ENCODE results near the gene EDDM3A. TPM values are rescaled to one million over a fixed set of nuclear protein-coding genes. Genes with fewer than 3 reads are reported as not detected.
"Not testable (repeated sequence)": the region's sequence is repeated elsewhere in the genome, so short reads cannot be mapped to it uniquely, and the experiment has no call there.

EDDM3A gene
- total and polyA plus RNA-seq, 4 experiments from 2014 or later = not detected

- Mint-ChIP-seq H3K36me3 (no peaks in the 10 kb centered on the region), H3K4me3 (no peak overlapping the region), H3K9me3 (peaks cover 0 to 22% (median 15%) of the 10 kb centered on the region in 8 donors), H3K27me3 (peaks cover 11 to 15% of the 10 kb centered on the region in 2 donors), H3K4me1 (no peaks in the 10 kb centered on the region), H3K27ac (no peak overlapping the region)
- ChIA-PET CTCF (ENCODE audit: partially characterized antibody) (interaction anchor here (1.3 kb wide), 1 partner anchor 10 kb away, joined by 5 read pairs; no protein-coding TSS in a partner anchor), POLR2A (ENCODE audit: partially characterized antibody) (no interaction called here)
- DNase-seq = no peak
- no peaks in the 10 kb centered on the region for H3K36me3 ChIP-seq (ENCODE audit: insufficient read depth, low read length)
- no peaks in the 10 kb centered on the region for H3K27me3 ChIP-seq (ENCODE audit: insufficient read depth, low read length)
- peaks cover 0 to 4% of the 10 kb centered on the region in 2 donors for H3K9me3 ChIP-seq (ENCODE audit: control insufficient read depth in 1 of 2, low read length in 2 of 2)
- H3K4me1 ChIP-seq (ENCODE audit: insufficient read depth, low read length) = no peaks in the 10 kb centered on the region
- intact Hi-C loops (cut with micrococcal nuclease) = no loop called here
- H3K4me3 ChIP-seq (ENCODE audit: low read length in 2 of 2) = no peak overlapping the region
- no peak overlapping the region for H3K27ac ChIP-seq (ENCODE audit: low read depth, low read length)
Measured at GRCh38 chr14:20748439-20748838, 2.8 kb downstream of the EDDM3A start.

GRCh38 chr14:20750194-20750593 lies 4.5 kb downstream of the EDDM3A start:
- H3K27me3 ChIP-seq (ENCODE audit: insufficient read depth, low read length) = no peaks in the 10 kb centered on the region
- H3K27ac Mint-ChIP-seq = no peak overlapping the region
- no peaks in the 10 kb centered on the region for H3K36me3 Mint-ChIP-seq
- H3K27ac ChIP-seq (ENCODE audit: low read depth, low read length) = no peak overlapping the region
- no peak overlapping the region for H3K4me3 Mint-ChIP-seq
- H3K9me3 Mint-ChIP-seq = peaks cover 0 to 24% (median 15%) of the 10 kb centered on the region in 8 donors
- H3K4me3 ChIP-seq (ENCODE audit: low read length in 2 of 2) = no peak overlapping the region
- H3K9me3 ChIP-seq (ENCODE audit: control insufficient read depth in 1 of 2, low read length in 2 of 2) = peaks cover 0 to 4% of the 10 kb centered on the region in 2 donors
- intact Hi-C loops (cut with micrococcal nuclease) = no loop called here
- peaks cover 12 to 13% of the 10 kb centered on the region in 2 donors for H3K27me3 Mint-ChIP-seq
- DNase-seq = no peak
- no peaks in the 10 kb centered on the region for H3K4me1 Mint-ChIP-seq
- no peaks in the 10 kb centered on the region for H3K36me3 ChIP-seq (ENCODE audit: insufficient read depth, low read length)
- POLR2A ChIA-PET (ENCODE audit: partially characterized antibody) = no interaction called here
- CTCF ChIA-PET (ENCODE audit: partially characterized antibody) = interaction anchor here (1.3 kb wide), 1 partner anchor 8 kb away, joined by 5 read pairs; no protein-coding TSS in a partner anchor
- H3K4me1 ChIP-seq (ENCODE audit: insufficient read depth, low read length) = no peaks in the 10 kb centered on the region

GRCh38 chr14:20751963-20752562 lies 6.4 kb downstream of the EDDM3A start:
- Mint-ChIP-seq H3K36me3 (no peaks in the 10 kb centered on the region), H3K27ac (no peak overlapping the region), H3K27me3 (peaks cover 12 to 13% of the 10 kb centered on the region in 2 donors), H3K4me3 (no peak overlapping the region), H3K9me3 (peaks cover 0 to 24% (median 15%) of the 10 kb centered on the region in 8 donors), H3K4me1 (no peaks in the 10 kb centered on the region)
- Histone ChIP-seq H3K9me3 (ENCODE audit: control insufficient read depth in 1 of 2, low read length in 2 of 2) (peaks cover 0 to 4% of the 10 kb centered on the region in 2 donors), H3K27me3 (ENCODE audit: insufficient read depth, low read length) (no peaks in the 10 kb centered on the region), H3K27ac (ENCODE audit: low read depth, low read length) (no peak overlapping the region), H3K4me1 (ENCODE audit: insufficient read depth, low read length) (no peaks in the 10 kb centered on the region), H3K36me3 (ENCODE audit: insufficient read depth, low read length) (no peaks in the 10 kb centered on the region), H3K4me3 (ENCODE audit: low read length in 2 of 2) (no peak overlapping the region)
- CTCF ChIA-PET (ENCODE audit: partially characterized antibody) = no interaction called here
- intact Hi-C loops (cut with micrococcal nuclease) = no loop called here
- POLR2A ChIA-PET (ENCODE audit: partially characterized antibody) = no interaction called here
- no peak for DNase-seq

- H3K27me3 Mint-ChIP-seq = peaks cover 7 to 10% of the 10 kb centered on the region in 2 donors
- no peak overlapping the region for H3K4me3 ChIP-seq (ENCODE audit: low read length in 2 of 2)
- H3K9me3 ChIP-seq (ENCODE audit: control insufficient read depth in 1 of 2, low read length in 2 of 2) = peaks cover 0 to 4% of the 10 kb centered on the region in 2 donors
- H3K27ac Mint-ChIP-seq = no peak overlapping the region
- H3K4me1 ChIP-seq (ENCODE audit: insufficient read depth, low read length) = no peaks in the 10 kb centered on the region
- POLR2A ChIA-PET (ENCODE audit: partially characterized antibody) = no interaction called here
- peaks cover 0 to 24% (median 15%) of the 10 kb centered on the region in 8 donors for H3K9me3 Mint-ChIP-seq
- H3K36me3 Mint-ChIP-seq = no peaks in the 10 kb centered on the region
- DNase-seq = no peak
- no peaks in the 10 kb centered on the region for H3K36me3 ChIP-seq (ENCODE audit: insufficient read depth, low read length)
- intact Hi-C loops (cut with micrococcal nuclease) = no loop called here
- H3K4me1 Mint-ChIP-seq = no peaks in the 10 kb centered on the region
- CTCF ChIA-PET (ENCODE audit: partially characterized antibody) = interaction anchor here (2.0 kb wide), 1 partner anchor 102 kb away, joined by 8 read pairs; no protein-coding TSS in a partner anchor
- no peaks in the 10 kb centered on the region for H3K27me3 ChIP-seq (ENCODE audit: insufficient read depth, low read length)
- no peak overlapping the region for H3K27ac ChIP-seq (ENCODE audit: low read depth, low read length)
- H3K4me3 Mint-ChIP-seq = no peak overlapping the region
Measured at GRCh38 chr14:20754308-20754707, 8.6 kb downstream of the EDDM3A start.

- H3K4me3 Mint-ChIP-seq = no peak overlapping the region
- no peaks in the 10 kb centered on the region for H3K36me3 Mint-ChIP-seq
- H3K27ac Mint-ChIP-seq = no peak overlapping the region
- no peaks in the 10 kb centered on the region for H3K4me1 ChIP-seq (ENCODE audit: insufficient read depth, low read length)
- no peaks in the 10 kb centered on the region for H3K4me1 Mint-ChIP-seq
- H3K27ac ChIP-seq (ENCODE audit: low read depth, low read length) = no peak overlapping the region
- intact Hi-C loops (cut with micrococcal nuclease) = no loop called here
- H3K27me3 ChIP-seq (ENCODE audit: insufficient read depth, low read length) = no peaks in the 10 kb centered on the region
- ChIA-PET CTCF (ENCODE audit: partially characterized antibody) (interaction anchor here (1.7 to 2.0 kb wide), 2 partner anchors 101 to 103 kb away, joined by 6 to 8 read pairs; no protein-coding TSS in a partner anchor), POLR2A (ENCODE audit: partially characterized antibody) (no interaction called here)
- no peaks in the 10 kb centered on the region for H3K36me3 ChIP-seq (ENCODE audit: insufficient read depth, low read length)
- H3K9me3 ChIP-seq (ENCODE audit: control insufficient read depth in 1 of 2, low read length in 2 of 2) = peaks cover 0 to 4% of the 10 kb centered on the region in 2 donors
- H3K9me3 Mint-ChIP-seq = peaks cover 0 to 24% (median 15%) of the 10 kb centered on the region in 8 donors
- DNase-seq = no peak
- H3K27me3 Mint-ChIP-seq = peaks cover 2 to 6% of the 10 kb centered on the region in 2 donors
- H3K4me3 ChIP-seq (ENCODE audit: low read length in 2 of 2) = no peak overlapping the region
Measured at GRCh38 chr14:20755037-20755436, 9.3 kb downstream of the EDDM3A start.

GRCh38 chr14:20757965-20758364 lies 12.3 kb downstream of the EDDM3A start:
- Histone ChIP-seq H3K27ac (ENCODE audit: low read depth, low read length) (no peak overlapping the region), H3K4me1 (ENCODE audit: insufficient read depth, low read length) (no peaks in the 10 kb centered on the region), H3K4me3 (ENCODE audit: low read length in 2 of 2) (no peak overlapping the region), H3K36me3 (ENCODE audit: insufficient read depth, low read length) (no peaks in the 10 kb centered on the region), H3K9me3 (ENCODE audit: control insufficient read depth in 1 of 2, low read length in 2 of 2) (no peaks in the 10 kb centered on the region), H3K27me3 (ENCODE audit: insufficient read depth, low read length) (no peaks in the 10 kb centered on the region)
- Mint-ChIP-seq H3K36me3 (no peaks in the 10 kb centered on the region), H3K27me3 (peaks cover 0 to 2% of the 10 kb centered on the region in 2 donors), H3K4me1 (no peaks in the 10 kb centered on the region), H3K9me3 (peaks cover 0 to 6% (median 0%) of the 10 kb centered on the region in 8 donors), H3K4me3 (no peak overlapping the region), H3K27ac (no peak overlapping the region)
- peak in 4 of 5 donors; percentile 16 to 34 (median 26) for DNase-seq
- ChIA-PET POLR2A (ENCODE audit: partially characterized antibody) (no interaction called here), CTCF (ENCODE audit: partially characterized antibody) (interaction anchor here (0.6 to 2.5 kb wide), 13 partner anchors 8 to 213 kb away, joined by 3 to 13 read pairs (median 4); partner anchors contain the start of genes EDDM3A and RNASE6)
- intact Hi-C loops (cut with micrococcal nuclease) = loop anchor here (1.0 kb wide), 1 partner anchor 97 kb away; no protein-coding TSS in a partner anchor

- POLR2A ChIA-PET (ENCODE audit: partially characterized antibody); H3K27ac ChIP-seq (ENCODE audit: low read depth, low read length); H3K27me3 Mint-ChIP-seq; H3K4me3 ChIP-seq (ENCODE audit: low read length in 2 of 2); intact Hi-C loops (cut with micrococcal nuclease); H3K9me3 Mint-ChIP-seq; H3K36me3 ChIP-seq (ENCODE audit: insufficient read depth, low read length); H3K36me3 Mint-ChIP-seq; H3K27me3 ChIP-seq (ENCODE audit: insufficient read depth, low read length); H3K4me1 ChIP-seq (ENCODE audit: insufficient read depth, low read length); H3K4me3 Mint-ChIP-seq; H3K27ac Mint-ChIP-seq; DNase-seq; H3K4me1 Mint-ChIP-seq; H3K9me3 ChIP-seq (ENCODE audit: control insufficient read depth in 1 of 2, low read length in 2 of 2): not testable (repeated sequence)
- CTCF ChIA-PET (ENCODE audit: partially characterized antibody) = interaction anchor here (1.5 to 2.5 kb wide), 2 partner anchors 9 to 96 kb away, joined by 5 to 13 read pairs; no protein-coding TSS in a partner anchor
Measured at GRCh38 chr14:20759465-20759864, 13.8 kb downstream of the EDDM3A start.

Data from CD4-positive, alpha-beta memory T cell (primary cell).